Neutrophil (primary cell): ENCODE measurements around the gene SLC7A1.

ENCODE experiments used
- H3K27ac ChIP-seq: fragments of 200-600 bp; sonication (generic); 2 replicates; pipeline ENCODE4 v1.5.1; 2016; ENCODE audit warnings: mild to moderate bottlenecking, moderate library complexity
- H3K27me3 ChIP-seq: fragments of 200-600 bp; sonication (generic); 2 replicates; pipeline ENCODE4 v1.6.0; 2016; ENCODE audit warnings: mild to moderate bottlenecking
- H3K36me3 ChIP-seq: fragments of 200-600 bp; sonication (generic); 2 replicates; pipeline ENCODE4 v1.5.1; 2017
- H3K4me1 ChIP-seq, 2 experiments: fragments of 200-600 bp in 1 of 2; sonication (generic) in 1 of 2; 1 replicate in 1 of 2; 2 replicates in 1 of 2; pipeline versions ENCODE4 v1.5.1 to v1.6.1; 2013 to 2016; ENCODE audit warnings: low read depth in 1 of 2, low read length in 1 of 2, mild to moderate bottlenecking in 1 of 2, moderate library complexity in 1 of 2; ENCODE audit not compliant: control insufficient read depth in 1 of 2, insufficient read depth in 1 of 2
- H3K4me3 ChIP-seq, 2 experiments: fragments of 200-600 bp in 1 of 2; sonication (generic) in 1 of 2; 1 replicate in 1 of 2; 2 replicates in 1 of 2; pipeline ENCODE4 v1.5.1; 2013 to 2016; ENCODE audit warnings: low read depth in 1 of 2, low read length in 1 of 2, mild to moderate bottlenecking in 1 of 2, moderate library complexity in 1 of 2
- H3K9me3 ChIP-seq: fragments of 200-600 bp; sonication (generic); 2 replicates; pipeline ENCODE4 v1.5.1; 2016
- CTCF ChIP-seq: fragments of 200-600 bp; sonication (generic); IDR thresholded peaks from 2 replicates; pipeline ENCODE4 v1.5.1; 2016; ENCODE audit warnings: antibody characterized with exemption

Gene SLC7A1

GRCh38 chr13:29619995-29620394 lies 24.5 kb upstream of the SLC7A1 start:
- H3K9me3 ChIP-seq: no peaks in the 10 kb centered on the region
- no peaks in the 10 kb centered on the region for H3K36me3 ChIP-seq
- no peak overlapping the region for H3K4me3 ChIP-seq
- no peaks in the 10 kb centered on the region for H3K4me1 ChIP-seq
- no peak overlapping the region for H3K27ac ChIP-seq
- H3K27me3 ChIP-seq: peaks cover 4% of the 10 kb centered on the region
- no peak for TF ChIP-seq CTCF

- H3K4me3 ChIP-seq: no peak overlapping the region
- TF ChIP-seq CTCF: no peak
- H3K36me3 ChIP-seq: no peaks in the 10 kb centered on the region
- no peaks in the 10 kb centered on the region for H3K4me1 ChIP-seq
- H3K9me3 ChIP-seq: no peaks in the 10 kb centered on the region
- H3K27ac ChIP-seq: no peak overlapping the region
- peaks cover 16% of the 10 kb centered on the region for H3K27me3 ChIP-seq
Observed at GRCh38 chr13:29613101-29613500, 17.6 kb upstream of the SLC7A1 start.

GRCh38 chr13:29607465-29607864 lies 12.0 kb upstream of the SLC7A1 start:
- no peak overlapping the region for H3K27ac ChIP-seq
- no peak overlapping the region for H3K4me3 ChIP-seq
- H3K4me1 ChIP-seq: no peaks in the 10 kb centered on the region
- no peaks in the 10 kb centered on the region for H3K36me3 ChIP-seq
- H3K27me3 ChIP-seq: peaks cover 26% of the 10 kb centered on the region
- no peaks in the 10 kb centered on the region for H3K9me3 ChIP-seq
- no peak for TF ChIP-seq CTCF

GRCh38 chr13:29605860-29606526 lies 10.5 kb upstream of the SLC7A1 start:
- TF ChIP-seq CTCF: no peak
- no peak overlapping the region for H3K4me3 ChIP-seq
- no peak overlapping the region for H3K27ac ChIP-seq
- H3K36me3 ChIP-seq: no peaks in the 10 kb centered on the region
- H3K27me3 ChIP-seq: peaks cover 34% of the 10 kb centered on the region
- H3K9me3 ChIP-seq: no peaks in the 10 kb centered on the region
- H3K4me1 ChIP-seq: no peaks in the 10 kb centered on the region

GRCh38 chr13:29598321-29598720 lies 2.8 kb upstream of the SLC7A1 start:
- Histone ChIP-seq H3K4me3 (no peak overlapping the region), H3K9me3 (no peaks in the 10 kb centered on the region), H3K4me1 (peaks cover 9 to 12% of the 10 kb centered on the region in 2 experiments), H3K36me3 (no peaks in the 10 kb centered on the region), H3K27ac (no peak overlapping the region), H3K27me3 (peaks cover 48% of the 10 kb centered on the region)
- TF ChIP-seq CTCF: no peak

- TF ChIP-seq CTCF: no peak
- Histone ChIP-seq H3K27me3 (peaks cover 45% of the 10 kb centered on the region), H3K9me3 (no peaks in the 10 kb centered on the region), H3K4me1 (peaks cover 9 to 12% of the 10 kb centered on the region in 2 experiments), H3K27ac (no peak overlapping the region), H3K4me3 (no peak overlapping the region), H3K36me3 (no peaks in the 10 kb centered on the region)
Observed at GRCh38 chr13:29597706-29598105, 2.2 kb upstream of the SLC7A1 start.
